Stimulated activated memory B cell treated with anti-CD40 and anti-IgM and Interleukin-4, amounts not matched to agents 10 μg/mL and 1 μg/mL and 100 μg/mL, for 72 hours (primary cell): ENCODE results near the gene FBLN2.
"Not testable (repeated sequence)": the region's sequence is repeated elsewhere in the genome, so short reads cannot be mapped to it uniquely, and the experiment has no call there.

ENCODE experiments used
- ATAC-seq: fragments of 150-1000 bp; cut with Tn5 transposase; 2 replicates; pipeline ENCODE4 v1.10.0; 2021
- H3K27ac Mint-ChIP-seq: one replicate; pipeline ENCODE4 v1.8.0; 2022; ENCODE audit warnings: mild to moderate bottlenecking, mixed read lengths
- H3K27me3 Mint-ChIP-seq: one replicate; pipeline ENCODE4 v1.8.0; 2022; ENCODE audit warnings: mixed read lengths
- H3K36me3 Mint-ChIP-seq: one replicate; pipeline ENCODE4 v1.8.0; 2022; ENCODE audit warnings: mixed read lengths
- H3K4me1 Mint-ChIP-seq: one replicate; pipeline ENCODE4 v1.8.0; 2022; ENCODE audit warnings: mixed read lengths
- H3K4me3 Mint-ChIP-seq: one replicate; pipeline ENCODE4 v1.8.0; 2022; ENCODE audit warnings: mild to moderate bottlenecking, moderate library complexity, mixed read lengths
- H3K9me3 Mint-ChIP-seq: one replicate; pipeline ENCODE4 v1.8.0; 2022; ENCODE audit warnings: mixed read lengths

FBLN2 gene

GRCh38 chr3:13521309-13521708 is 27.6 kb upstream of the FBLN2 start:
- Mint-ChIP-seq H3K4me1 (no peaks in the 10 kb centered on the region), H3K27ac (no peak overlapping the region), H3K36me3 (no peaks in the 10 kb centered on the region), H3K27me3 (peaks cover 25% of the 10 kb centered on the region), H3K9me3 (peaks cover 5% of the 10 kb centered on the region), H3K4me3 (no peak overlapping the region)
- ATAC-seq = no peak

- H3K27me3 Mint-ChIP-seq = peaks cover 28% of the 10 kb centered on the region
- not testable (repeated sequence) for H3K9me3 Mint-ChIP-seq, H3K4me3 Mint-ChIP-seq, H3K27ac Mint-ChIP-seq, H3K36me3 Mint-ChIP-seq, ATAC-seq, H3K4me1 Mint-ChIP-seq
Measured at GRCh38 chr3:13521749-13522148, 27.2 kb upstream of the FBLN2 start.

- no peaks in the 10 kb centered on the region for H3K4me1 Mint-ChIP-seq
- peaks cover 28% of the 10 kb centered on the region for H3K27me3 Mint-ChIP-seq
- no peak overlapping the region for H3K27ac Mint-ChIP-seq
- H3K36me3 Mint-ChIP-seq = no peaks in the 10 kb centered on the region
- H3K4me3 Mint-ChIP-seq = no peak overlapping the region
- no peak for ATAC-seq
- H3K9me3 Mint-ChIP-seq = peaks cover 5% of the 10 kb centered on the region
Measured at GRCh38 chr3:13522236-13522635, 26.7 kb upstream of the FBLN2 start.

- no peaks in the 10 kb centered on the region for H3K36me3 Mint-ChIP-seq
- H3K27me3 Mint-ChIP-seq = peaks cover 31% of the 10 kb centered on the region
- no peak for ATAC-seq
- H3K27ac Mint-ChIP-seq = no peak overlapping the region
- H3K9me3 Mint-ChIP-seq = peaks cover 5% of the 10 kb centered on the region
- no peak overlapping the region for H3K4me3 Mint-ChIP-seq
- no peaks in the 10 kb centered on the region for H3K4me1 Mint-ChIP-seq
Measured at GRCh38 chr3:13524979-13525669, 23.8 kb upstream of the FBLN2 start.

- Mint-ChIP-seq H3K27me3 (peaks cover 31% of the 10 kb centered on the region), H3K36me3 (no peaks in the 10 kb centered on the region), H3K9me3 (peaks cover 5% of the 10 kb centered on the region), H3K4me3 (no peak overlapping the region), H3K27ac (no peak overlapping the region), H3K4me1 (no peaks in the 10 kb centered on the region)
- ATAC-seq = peak; percentile 26
Measured at GRCh38 chr3:13525827-13526625, 22.9 kb upstream of the FBLN2 start.

GRCh38 chr3:13526626-13526949 is 22.3 kb upstream of the FBLN2 start:
- peaks cover 31% of the 10 kb centered on the region for H3K27me3 Mint-ChIP-seq
- ATAC-seq = peak; percentile 22
- peaks cover 2% of the 10 kb centered on the region for H3K9me3 Mint-ChIP-seq
- no peaks in the 10 kb centered on the region for H3K36me3 Mint-ChIP-seq
- H3K4me1 Mint-ChIP-seq = no peaks in the 10 kb centered on the region
- H3K27ac Mint-ChIP-seq = no peak overlapping the region
- H3K4me3 Mint-ChIP-seq = no peak overlapping the region

GRCh38 chr3:13528217-13528867 is 20.6 kb upstream of the FBLN2 start:
- no peaks in the 10 kb centered on the region for H3K4me1 Mint-ChIP-seq
- no peak overlapping the region for H3K27ac Mint-ChIP-seq
- no peak for ATAC-seq
- H3K36me3 Mint-ChIP-seq = no peaks in the 10 kb centered on the region
- H3K9me3 Mint-ChIP-seq = no peaks in the 10 kb centered on the region
- peaks cover 38% of the 10 kb centered on the region for H3K27me3 Mint-ChIP-seq
- no peak overlapping the region for H3K4me3 Mint-ChIP-seq

GRCh38 chr3:13529196-13530112 is 19.5 kb upstream of the FBLN2 start:
- Mint-ChIP-seq H3K36me3 (no peaks in the 10 kb centered on the region), H3K27me3 (peaks cover 42% of the 10 kb centered on the region), H3K4me1 (no peaks in the 10 kb centered on the region), H3K9me3 (no peaks in the 10 kb centered on the region), H3K27ac (no peak overlapping the region), H3K4me3 (no peak overlapping the region)
- no peak for ATAC-seq

- Mint-ChIP-seq H3K4me3 (no peak overlapping the region), H3K4me1 (no peaks in the 10 kb centered on the region), H3K27me3 (peaks cover 49% of the 10 kb centered on the region), H3K27ac (no peak overlapping the region), H3K9me3 (no peaks in the 10 kb centered on the region), H3K36me3 (no peaks in the 10 kb centered on the region)
- ATAC-seq = no peak
Measured at GRCh38 chr3:13530241-13531009, 18.5 kb upstream of the FBLN2 start.

- peaks cover 54% of the 10 kb centered on the region for H3K27me3 Mint-ChIP-seq
- no peak overlapping the region for H3K27ac Mint-ChIP-seq
- H3K9me3 Mint-ChIP-seq = no peaks in the 10 kb centered on the region
- no peak overlapping the region for H3K4me3 Mint-ChIP-seq
- ATAC-seq = no peak
- H3K36me3 Mint-ChIP-seq = no peaks in the 10 kb centered on the region
- peaks cover 6% of the 10 kb centered on the region for H3K4me1 Mint-ChIP-seq
Measured at GRCh38 chr3:13532085-13532484, 16.8 kb upstream of the FBLN2 start.

- Mint-ChIP-seq H3K9me3 (no peaks in the 10 kb centered on the region), H3K4me3 (no peak overlapping the region), H3K27me3 (peaks cover 55% of the 10 kb centered on the region), H3K27ac (no peak overlapping the region), H3K36me3 (no peaks in the 10 kb centered on the region), H3K4me1 (peaks cover 6% of the 10 kb centered on the region)
- no peak for ATAC-seq
Measured at GRCh38 chr3:13532631-13533030, 16.3 kb upstream of the FBLN2 start.

- no peak for ATAC-seq
- no peak overlapping the region for H3K27ac Mint-ChIP-seq
- H3K4me1 Mint-ChIP-seq = peaks cover 6% of the 10 kb centered on the region
- no peaks in the 10 kb centered on the region for H3K36me3 Mint-ChIP-seq
- no peak overlapping the region for H3K4me3 Mint-ChIP-seq
- H3K9me3 Mint-ChIP-seq = no peaks in the 10 kb centered on the region
- peaks cover 53% of the 10 kb centered on the region for H3K27me3 Mint-ChIP-seq
Measured at GRCh38 chr3:13533885-13534301, 15.0 kb upstream of the FBLN2 start.

- Mint-ChIP-seq H3K27ac (no peak overlapping the region), H3K9me3 (no peaks in the 10 kb centered on the region), H3K36me3 (no peaks in the 10 kb centered on the region), H3K4me3 (no peak overlapping the region), H3K4me1 (peaks cover 6% of the 10 kb centered on the region), H3K27me3 (peaks cover 52% of the 10 kb centered on the region)
- no peak for ATAC-seq
Measured at GRCh38 chr3:13535526-13535875, 13.4 kb upstream of the FBLN2 start.

GRCh38 chr3:13535905-13536304 is 13.0 kb upstream of the FBLN2 start:
- Mint-ChIP-seq H3K4me1 (peaks cover 6% of the 10 kb centered on the region), H3K4me3 (no peak overlapping the region), H3K9me3 (no peaks in the 10 kb centered on the region), H3K36me3 (no peaks in the 10 kb centered on the region), H3K27ac (no peak overlapping the region), H3K27me3 (peaks cover 52% of the 10 kb centered on the region)
- no peak for ATAC-seq
